Testis (tissue), 2 donors: ENCODE data around the gene DYRK3.

Experiments
- POLR2A ChIP-seq: fragments of 450-650 bp; IDR thresholded peaks from one replicate; pipeline ENCODE4 v1.6.1; 2017; ENCODE audit warnings: antibody characterized with exemption, mild to moderate bottlenecking, moderate library complexity
- TF ChIP-seq, protein P1 (sequence below), 3 experiments: fragments of 450-650 bp in 2 of 3; fragments of 200-600 bp in 1 of 3; sonication (generic) in 1 of 3; IDR thresholded peaks; one replicate each; pipeline ENCODE4 v1.5.1; 2016 to 2019; ENCODE audit warnings: antibody characterized with exemption in 3 of 3, mild to moderate bottlenecking in 2 of 3, moderate library complexity in 1 of 3

DNA sequence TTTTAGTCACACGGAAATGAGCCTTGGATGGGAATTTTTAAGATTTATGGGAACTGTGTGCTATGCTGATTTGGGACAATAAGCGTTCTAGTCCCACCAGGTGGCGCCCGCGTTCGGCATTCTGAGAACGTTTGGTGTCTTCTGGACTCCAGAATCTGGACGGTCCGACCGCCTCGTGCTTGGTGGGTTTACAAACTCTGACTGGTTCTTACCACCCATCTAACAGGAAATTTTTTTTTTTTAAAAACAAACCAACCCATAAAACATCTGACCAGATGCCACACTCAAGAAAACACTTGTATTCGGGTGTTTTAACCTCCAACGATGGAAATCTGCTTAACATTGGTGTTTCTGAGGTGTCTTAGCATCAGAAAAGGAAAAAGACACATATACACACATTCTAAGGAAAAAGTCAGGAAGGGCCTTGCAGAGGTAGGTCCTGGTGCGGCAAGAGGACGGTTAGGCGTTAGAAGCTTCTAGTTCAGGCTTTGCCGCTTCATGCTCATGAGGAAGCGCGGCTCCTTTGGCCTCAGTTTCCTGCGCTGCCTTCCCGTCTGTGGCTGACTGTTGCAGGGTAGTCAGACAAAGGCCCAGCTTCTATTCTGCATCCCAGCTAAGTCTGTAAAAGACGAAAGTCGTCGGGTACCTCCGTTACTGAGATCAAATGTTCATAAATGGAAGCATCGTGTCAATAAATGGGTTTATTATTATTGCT lies 814 bp upstream of the DYRK3 start:
- TF ChIP-seq, protein P1, sequence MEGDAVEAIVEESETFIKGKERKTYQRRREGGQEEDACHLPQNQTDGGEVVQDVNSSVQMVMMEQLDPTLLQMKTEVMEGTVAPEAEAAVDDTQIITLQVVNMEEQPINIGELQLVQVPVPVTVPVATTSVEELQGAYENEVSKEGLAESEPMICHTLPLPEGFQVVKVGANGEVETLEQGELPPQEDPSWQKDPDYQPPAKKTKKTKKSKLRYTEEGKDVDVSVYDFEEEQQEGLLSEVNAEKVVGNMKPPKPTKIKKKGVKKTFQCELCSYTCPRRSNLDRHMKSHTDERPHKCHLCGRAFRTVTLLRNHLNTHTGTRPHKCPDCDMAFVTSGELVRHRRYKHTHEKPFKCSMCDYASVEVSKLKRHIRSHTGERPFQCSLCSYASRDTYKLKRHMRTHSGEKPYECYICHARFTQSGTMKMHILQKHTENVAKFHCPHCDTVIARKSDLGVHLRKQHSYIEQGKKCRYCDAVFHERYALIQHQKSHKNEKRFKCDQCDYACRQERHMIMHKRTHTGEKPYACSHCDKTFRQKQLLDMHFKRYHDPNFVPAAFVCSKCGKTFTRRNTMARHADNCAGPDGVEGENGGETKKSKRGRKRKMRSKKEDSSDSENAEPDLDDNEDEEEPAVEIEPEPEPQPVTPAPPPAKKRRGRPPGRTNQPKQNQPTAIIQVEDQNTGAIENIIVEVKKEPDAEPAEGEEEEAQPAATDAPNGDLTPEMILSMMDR (IDR thresholded peaks at IDR 0.05), result peak; percentile 79 to 87 (median 80)
- TF ChIP-seq POLR2A, result no peak
